Measurements from ENCODE around the gene KRT13.

Gene KRT13

DNA sequence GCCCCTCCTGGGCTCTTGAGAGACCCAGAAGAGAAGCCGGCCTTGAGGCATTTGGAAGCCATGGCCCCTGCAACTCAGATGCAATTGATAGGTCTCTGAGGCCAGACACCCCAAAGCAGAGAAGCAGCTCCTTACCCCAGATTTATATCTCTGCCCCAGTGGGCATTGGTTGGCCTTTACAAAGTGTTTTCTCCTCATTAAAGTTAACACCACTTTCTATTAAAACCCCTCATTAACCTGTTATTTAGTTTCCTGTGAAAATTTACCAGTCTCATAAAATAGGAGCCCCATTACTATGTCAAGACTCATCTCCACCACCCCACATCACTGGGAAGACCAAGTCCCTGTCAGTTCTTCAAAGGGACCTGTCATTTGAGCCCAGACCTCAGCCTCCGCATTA, 24.4 kb downstream of the KRT13 start, which contains the start of gene KRT35:
Gene KRT35 (minus strand): TSS at position 116 of the 400 bp plus-strand sequence. CDS start 54 bp downstream, at position 62.
- Histone ChIP-seq H3K4me3 (no peak within 1 kb of the TSS), H3K27ac (no peak within 1 kb of the TSS)

DNA sequence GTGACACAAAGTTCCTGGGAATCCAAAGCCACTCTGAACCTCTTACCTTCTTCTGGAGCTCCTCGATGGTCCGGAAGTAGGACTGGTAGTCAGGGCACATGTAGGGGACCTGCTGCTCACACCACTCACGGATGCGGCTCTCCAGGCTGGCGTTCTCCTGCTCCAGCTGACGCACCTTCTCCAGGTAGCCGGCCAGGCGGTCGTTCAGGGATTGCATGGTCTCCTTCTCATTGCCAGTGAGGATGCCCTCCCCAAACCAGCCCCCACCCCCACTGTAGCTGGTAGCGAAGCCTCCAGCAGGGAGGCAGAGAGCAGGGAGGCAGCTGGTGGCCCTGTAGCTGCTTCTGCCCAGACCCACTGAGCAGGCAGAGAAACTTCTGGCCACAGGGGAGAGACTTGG, 24.8 kb downstream of the KRT13 start:
- no peak overlapping the region for H3K27ac ChIP-seq
- H3K4me3 ChIP-seq = no peak overlapping the region

DNA sequence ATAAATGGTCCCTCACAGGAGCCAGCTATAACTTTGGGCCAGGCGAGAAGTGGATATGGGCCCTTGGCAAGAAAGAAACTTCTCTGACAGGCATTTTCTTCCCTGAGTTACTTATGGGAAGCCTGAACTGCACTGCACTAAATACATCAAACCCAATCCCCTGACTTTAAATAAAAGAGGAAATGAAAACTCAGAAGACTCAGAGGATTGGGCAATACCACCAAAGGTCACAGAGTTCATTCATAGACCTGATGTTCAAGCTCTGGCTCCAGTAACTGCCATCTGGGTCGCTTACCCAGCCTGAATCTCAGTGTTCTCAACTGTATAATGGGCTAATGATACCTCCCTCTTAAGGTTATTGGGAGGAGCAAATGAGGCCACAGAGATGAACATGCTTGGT, 25.3 kb downstream of the KRT13 start:
- Histone ChIP-seq H3K27ac (no peak overlapping the region), H3K4me3 (no peak overlapping the region)

DNA sequence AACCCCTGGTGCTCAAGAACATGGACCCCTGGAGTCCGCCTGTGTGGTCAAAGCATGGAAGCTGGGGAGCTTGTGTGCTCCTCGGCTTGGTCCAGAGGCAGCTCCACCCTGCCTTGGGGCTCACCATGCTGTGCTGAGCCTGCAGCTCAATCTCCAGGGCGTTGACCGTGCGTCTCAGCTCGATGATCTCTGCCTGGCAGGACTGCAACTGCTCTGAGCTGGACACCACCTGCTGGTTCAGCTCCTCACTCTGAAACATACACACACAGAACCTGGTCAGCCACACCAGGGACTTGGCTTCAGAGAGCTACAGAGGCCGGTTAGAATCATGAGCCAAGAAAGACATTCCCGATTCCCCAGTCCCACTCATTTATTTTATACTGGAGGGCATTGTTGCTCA, 27.2 kb downstream of the KRT13 start:
- H3K27ac ChIP-seq = no peak overlapping the region
- no peak overlapping the region for H3K4me3 ChIP-seq

DNA sequence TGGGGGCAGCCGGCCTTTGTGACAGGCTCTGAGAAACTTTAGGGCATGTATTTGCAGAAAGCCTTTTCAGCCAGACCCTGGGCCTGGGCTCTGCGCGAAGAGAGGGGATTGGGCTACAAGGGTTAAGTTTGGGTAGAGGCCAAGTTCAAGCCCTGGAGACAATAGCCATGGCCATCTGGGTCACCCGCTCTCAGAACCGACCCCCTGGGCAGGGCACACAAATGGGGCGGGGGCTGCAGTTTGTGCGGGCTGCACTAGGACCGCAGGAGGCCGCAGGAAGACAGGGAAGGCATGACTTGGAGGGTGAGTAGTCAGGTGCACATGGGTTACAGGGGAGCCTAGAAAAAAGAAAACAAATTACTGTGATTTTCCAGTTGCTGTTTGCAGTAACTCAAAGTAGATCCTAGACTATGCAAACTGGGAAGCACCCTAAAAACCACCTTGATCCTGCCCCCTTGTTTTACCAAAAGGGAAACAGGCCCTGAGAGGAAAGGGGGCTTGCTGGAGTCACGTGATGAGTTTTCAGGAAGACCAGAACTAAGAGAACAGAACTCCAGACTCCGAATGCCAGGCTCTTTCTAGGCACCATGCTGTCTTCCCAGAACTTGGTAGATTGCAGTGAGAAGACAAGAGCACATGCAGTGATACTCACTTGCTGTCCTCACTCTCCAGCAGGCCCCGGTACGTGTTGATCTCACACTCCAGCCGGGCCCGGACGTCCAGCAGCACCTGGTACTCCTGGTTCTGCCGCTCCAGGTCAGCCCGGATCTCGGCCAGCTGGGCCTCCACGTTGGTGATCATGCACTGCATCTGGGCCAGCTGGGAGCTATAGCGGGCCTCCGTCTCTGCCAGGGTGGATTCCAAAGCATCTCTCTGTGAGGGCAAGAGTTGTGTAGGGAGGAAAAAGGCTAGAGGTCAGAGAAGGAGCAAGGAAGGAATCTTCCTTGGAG, 28.3 kb downstream of the KRT13 start:
- Histone ChIP-seq H3K4me3 (no peak overlapping the region), H3K27ac (no peak overlapping the region)

DNA sequence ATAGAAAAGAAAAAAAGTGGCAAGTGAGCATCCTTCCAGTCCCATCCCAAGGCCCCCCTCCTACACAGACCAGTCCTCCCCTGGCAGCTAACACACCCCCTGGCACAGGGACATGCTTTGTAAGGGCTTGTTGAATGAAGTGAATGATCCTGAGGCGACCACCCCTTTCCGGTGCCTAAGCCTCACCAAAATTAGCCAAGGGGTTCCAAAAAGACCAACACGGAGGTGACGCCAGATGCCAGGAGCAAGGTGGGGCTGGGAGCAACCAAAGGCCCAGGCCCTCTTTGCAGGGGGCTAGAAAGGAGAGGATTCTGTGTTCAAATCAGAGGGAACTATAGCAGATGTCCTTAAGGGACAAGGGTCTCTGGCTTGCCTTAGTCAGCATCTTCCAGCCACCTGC, 30.0 kb downstream of the KRT13 start:
- Histone ChIP-seq H3K4me3 (no peak overlapping the region), H3K27ac (no peak overlapping the region)

DNA sequence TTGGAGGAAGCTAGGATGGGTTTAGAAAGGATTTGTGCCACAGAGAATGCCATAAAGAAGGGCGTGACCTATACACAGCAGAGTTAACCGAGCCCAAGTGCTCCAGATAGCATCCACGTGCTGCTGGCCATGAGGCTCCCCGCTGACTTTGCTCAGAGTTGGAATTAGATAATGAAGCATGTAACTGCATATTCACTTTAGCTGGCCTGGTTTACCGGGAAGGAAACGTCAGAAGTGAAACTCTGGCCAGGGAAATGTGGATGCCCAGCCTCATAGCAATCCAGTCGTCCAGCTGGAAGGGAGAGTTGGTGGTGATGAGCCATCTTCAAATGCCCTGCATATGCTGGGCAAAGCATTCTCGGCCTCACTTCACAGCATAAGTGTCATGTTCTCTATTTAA, 30.5 kb downstream of the KRT13 start:
- no peak overlapping the region for H3K4me3 ChIP-seq
- H3K27ac ChIP-seq = no peak overlapping the region

DNA sequence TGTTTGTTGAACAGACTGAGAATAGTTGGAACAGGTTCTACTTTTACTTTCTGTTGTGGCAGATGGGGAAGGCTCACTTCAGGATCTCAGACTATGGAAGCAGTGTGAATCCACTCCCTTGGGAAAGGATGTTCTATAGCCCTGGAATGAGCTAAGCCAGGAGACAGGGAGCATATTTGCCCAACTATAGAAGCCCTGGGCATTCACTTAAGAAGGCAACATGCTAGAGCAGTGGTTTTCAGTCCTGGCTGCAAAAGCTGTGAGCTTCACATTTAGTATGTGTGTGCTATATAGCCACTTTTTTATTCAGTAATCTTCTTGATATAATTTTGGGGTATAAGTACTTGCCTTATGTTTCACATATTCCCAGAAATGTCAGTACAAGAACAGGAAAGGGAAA, 37.1 kb downstream of the KRT13 start:
- H3K27ac ChIP-seq = no peak overlapping the region

DNA sequence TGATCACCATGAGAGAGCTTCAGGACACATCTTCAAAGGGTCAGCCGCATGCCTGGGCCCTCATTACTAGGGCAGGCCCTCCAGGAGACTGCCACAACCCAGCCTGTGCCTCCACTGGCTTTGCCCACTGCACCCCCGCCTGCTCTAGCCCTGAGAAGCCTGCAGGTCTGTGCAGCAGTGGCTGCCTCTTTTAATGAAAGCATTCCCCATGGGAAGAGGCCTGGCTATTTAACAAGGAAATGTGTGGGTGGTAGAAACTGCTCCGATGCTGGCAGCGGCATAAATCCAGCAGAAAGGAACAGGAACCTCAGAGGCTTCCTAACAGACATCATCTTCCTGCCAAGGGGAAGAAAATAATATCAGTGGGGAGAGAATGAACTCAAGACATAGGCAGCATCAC, 37.9 kb downstream of the KRT13 start:
- Histone ChIP-seq H3K4me3 (no peak overlapping the region), H3K27ac (no peak overlapping the region)

More for the DNA sequence above, 37.1 kb downstream of the KRT13 start:
- H3K4me3 ChIP-seq = no peak overlapping the region

DNA sequence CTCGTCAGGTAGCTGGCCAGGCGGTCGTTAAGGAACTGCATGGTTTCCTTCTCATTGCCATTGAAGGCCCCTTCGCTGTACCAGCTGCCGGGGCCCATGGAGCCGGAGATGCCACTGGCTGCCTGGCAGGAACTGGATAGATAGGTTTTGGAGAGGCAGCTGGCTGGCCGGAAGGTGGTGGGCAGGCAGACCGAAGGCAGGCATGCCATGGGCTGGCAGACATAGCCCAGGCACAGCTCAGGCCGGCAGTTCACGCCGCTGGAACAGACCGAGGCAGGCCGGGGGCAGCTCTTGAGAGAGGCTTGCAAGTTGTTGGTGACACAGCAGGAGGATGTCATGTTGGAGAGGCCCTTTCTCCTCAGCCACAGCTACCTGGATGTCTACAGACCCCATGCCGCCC, 38.4 kb downstream of the KRT13 start, which contains the start of gene KRT32:
Gene KRT32 (minus strand): TSS at position 399 of the 400 bp plus-strand sequence. CDS start 61 bp downstream, at position 338.
- H3K4me3 ChIP-seq = no peak within 1 kb of the TSS
- no peak within 1 kb of the TSS for H3K27ac ChIP-seq

DNA sequence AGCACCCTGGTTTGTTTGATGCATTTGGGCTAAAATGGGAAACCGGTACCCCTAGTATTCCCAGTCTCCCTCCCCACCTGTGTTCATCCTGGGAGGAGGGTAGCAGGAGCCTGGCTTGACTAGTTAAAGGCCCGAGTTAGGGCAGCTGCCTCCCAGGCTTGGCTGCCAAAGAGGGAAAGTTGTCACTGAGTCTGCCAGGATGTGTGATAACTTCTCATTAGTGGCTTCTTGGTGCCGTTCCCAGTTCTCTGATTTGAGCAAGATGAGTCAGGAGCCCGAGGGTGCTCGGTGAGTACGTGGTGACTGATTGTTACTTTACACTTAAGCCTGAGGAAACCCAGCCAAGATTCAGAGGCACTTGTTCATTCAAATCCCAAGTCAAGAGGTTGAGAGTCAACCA, 40.7 kb downstream of the KRT13 start:
- Histone ChIP-seq H3K27ac (no peak overlapping the region), H3K4me3 (no peak overlapping the region)

DNA sequence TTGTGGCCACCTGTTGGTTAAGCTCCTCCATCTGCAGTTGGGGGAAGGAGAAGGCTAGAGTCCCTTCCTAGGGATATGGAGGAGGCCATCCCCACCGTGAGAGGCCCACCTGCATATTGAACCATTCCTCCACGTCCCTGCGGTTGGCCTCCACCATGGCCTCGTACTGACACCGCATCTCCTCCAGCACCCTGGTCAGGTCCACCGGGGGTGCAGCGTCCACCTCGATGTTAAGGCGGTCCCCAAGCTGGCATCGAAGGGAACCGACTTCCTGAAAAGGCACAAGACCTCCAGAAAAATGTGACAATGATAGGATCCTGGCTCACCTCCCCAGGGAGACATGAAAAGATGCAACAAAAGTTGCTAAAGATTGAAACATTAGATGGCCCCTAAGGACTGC, 41.2 kb downstream of the KRT13 start:
- Histone ChIP-seq H3K4me3 (no peak overlapping the region), H3K27ac (no peak overlapping the region)

DNA sequence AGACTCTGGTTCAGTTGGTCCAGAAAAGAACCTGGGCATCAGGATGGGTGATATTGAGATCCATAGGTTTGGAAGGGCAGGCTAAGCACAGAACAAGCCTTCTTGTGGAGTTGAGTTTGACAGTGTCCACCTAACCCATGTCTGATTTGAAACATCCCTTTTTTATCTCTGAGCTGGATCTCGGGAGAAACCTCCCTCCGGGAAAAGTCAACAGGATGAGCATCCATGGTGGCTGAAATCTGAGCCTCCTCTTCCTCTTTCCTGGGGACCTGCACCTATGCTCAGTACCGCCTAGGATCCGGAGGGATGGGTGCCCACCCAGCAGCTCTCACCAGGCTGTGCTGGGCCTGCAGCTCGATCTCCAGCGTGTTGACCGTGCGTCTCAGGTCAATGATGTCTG, 41.7 kb downstream of the KRT13 start:
- no peak overlapping the region for H3K27ac ChIP-seq
- H3K4me3 ChIP-seq = no peak overlapping the region

DNA sequence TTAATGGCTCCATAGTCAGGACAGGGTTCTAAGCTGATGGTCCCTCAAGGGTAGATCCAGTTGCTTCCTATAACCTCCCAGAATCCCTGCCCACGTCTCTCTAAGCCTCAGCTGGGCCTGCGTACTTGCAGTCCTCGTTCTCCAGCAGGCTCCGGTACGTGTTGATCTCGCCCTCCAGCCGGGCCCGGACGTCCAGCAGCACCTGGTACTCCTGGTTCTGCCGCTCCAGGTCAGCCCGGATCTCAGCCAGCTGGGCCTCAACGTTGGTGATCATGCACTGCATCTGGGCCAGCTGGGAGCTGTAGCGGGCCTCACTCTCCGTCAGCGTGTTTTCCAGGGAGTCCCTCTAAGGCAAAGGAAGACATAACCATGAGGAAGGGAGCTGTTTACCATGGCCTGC, 42.7 kb downstream of the KRT13 start:
- H3K4me3 ChIP-seq = no peak overlapping the region
- H3K27ac ChIP-seq = no peak overlapping the region

DNA sequence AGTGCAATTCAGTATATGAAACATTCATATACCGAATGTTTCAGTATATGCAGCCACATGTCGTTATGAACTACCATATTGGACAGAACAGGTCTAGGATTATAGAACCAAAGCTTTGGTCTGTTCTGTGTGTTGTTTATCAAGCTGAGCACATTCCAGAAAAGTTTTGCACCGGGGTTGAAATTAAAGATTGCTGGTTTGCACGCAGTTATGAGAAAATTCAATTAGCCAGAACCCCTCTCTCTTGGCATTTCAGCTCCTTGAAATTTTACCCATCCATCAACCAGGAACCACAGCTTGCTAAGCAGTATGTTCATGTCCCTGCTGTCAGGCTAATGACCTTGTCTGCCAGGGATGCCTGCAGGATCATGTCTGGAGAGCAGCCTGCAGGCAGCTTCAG, 47.7 kb downstream of the KRT13 start:
- H3K4me3 ChIP-seq = no peak overlapping the region
- H3K27ac ChIP-seq = no peak overlapping the region

DNA sequence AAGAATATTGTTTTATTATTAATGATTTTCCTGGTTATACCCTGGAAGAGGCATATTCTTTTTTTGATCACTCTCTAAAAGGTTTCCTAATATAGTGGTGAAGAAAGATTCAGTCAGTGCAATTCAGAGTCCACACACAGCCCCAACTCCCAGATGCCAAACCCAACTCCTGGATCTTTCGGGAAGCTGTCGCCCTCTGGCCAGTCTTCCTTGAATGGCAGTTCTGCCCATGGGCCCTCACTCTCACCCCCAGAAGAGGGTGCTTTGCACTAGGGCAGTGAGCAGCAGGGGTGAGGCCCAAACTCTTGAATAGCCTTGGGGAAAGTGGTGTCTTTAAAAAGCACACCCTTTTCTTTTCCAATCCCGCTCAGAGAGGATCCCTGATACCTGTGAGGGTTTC, 49.2 kb downstream of the KRT13 start:
- H3K4me3 ChIP-seq = no peak overlapping the region

DNA sequence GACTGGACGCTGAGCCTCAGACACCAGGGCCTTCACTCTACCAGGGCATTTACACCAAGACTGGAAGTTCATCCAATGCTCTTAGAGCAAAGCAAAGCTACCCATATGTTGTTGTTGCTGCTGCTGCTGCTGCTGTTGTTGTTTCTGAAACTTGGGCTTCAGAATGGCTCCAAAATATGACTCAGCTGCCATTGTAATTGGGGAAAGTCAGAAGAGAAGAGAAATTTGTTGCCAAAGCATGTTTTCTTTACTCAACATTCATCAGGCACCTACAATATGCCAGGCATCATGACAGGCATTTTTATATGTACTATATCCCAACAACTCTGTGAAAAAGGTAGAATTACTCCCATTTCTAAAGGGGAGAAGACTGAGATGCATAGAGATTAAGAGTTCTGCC, 50.2 kb downstream of the KRT13 start:
- no peak overlapping the region for H3K27ac ChIP-seq
- H3K4me3 ChIP-seq = no peak overlapping the region

More for the DNA sequence above, 49.2 kb downstream of the KRT13 start:
- H3K27ac ChIP-seq = no peak overlapping the region

DNA sequence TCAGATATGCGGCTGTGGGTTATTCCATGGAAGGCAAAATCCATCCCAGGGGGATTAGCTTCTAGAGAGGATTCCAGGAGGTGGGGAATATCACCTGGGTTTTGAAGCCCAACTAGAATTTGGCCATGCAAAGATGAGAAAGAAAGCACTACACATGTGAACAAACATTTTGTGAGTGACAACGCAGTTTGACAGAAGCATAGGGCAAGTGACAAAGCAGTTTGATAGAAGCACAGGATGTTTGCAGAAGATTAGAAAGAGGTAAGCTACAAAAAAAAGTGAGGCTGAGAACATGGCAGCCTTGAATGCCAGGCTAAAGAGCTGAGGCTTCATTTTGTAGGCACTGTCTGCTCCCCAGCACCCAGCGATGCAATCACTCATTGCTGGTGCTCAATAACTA, 52.3 kb downstream of the KRT13 start:
- no peak overlapping the region for H3K27ac ChIP-seq
- H3K4me3 ChIP-seq = no peak overlapping the region

DNA sequence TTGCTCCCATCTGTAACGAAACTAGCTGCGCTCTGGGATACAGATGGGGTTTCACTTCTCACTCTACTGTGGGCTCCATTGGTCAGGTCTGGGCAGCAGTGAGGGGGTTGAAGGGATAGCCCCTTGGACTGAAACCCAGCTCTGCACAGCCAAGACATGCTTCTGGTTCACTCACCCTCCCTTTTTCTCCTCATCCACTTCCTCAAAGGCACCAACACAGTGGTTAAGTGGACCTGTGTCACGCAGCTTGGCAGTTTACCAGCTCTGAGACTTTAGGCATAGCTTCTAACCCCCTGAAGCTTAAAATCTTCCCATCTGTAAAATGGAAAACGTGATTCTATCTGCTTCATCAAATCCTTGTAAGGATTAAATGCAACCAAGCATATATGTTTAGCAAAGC, 53.1 kb downstream of the KRT13 start:
- Histone ChIP-seq H3K27ac (no peak overlapping the region), H3K4me3 (no peak overlapping the region)

DNA sequence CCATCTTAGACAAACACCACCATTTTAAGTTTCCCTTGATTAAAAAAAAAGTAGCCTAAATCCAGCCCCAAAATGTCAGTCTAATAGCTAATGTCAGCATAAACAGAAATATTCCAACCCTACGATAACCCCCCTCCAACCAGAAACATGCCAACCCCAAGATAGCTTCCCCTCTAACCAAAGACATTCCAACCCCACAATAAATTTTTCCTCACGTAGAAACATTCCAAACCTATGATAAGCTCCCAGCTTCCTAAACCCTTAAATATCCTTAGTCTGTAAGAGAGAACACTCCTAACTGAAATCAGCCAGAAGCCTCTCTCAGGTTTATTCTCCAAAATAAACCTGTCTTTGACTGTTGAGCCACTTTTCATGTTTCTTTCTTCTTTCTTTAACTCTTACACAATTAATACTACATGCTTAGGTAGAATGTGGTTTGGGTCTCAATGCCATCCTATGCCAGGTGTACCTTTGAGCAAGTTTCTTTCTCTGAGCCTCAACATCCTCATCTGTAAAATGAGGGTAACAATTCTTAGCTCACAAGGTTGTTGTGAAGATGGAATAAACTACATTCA, 54.2 kb downstream of the KRT13 start:
- H3K27ac ChIP-seq = no peak overlapping the region
- no peak overlapping the region for H3K4me3 ChIP-seq
